GM19240 (cell line): ENCODE data around the gene RAB35.
A peak's percentile ranks its signal among the peaks of the same experiment; 100 is the strongest.

Source experiments
- DNase-seq: peaks from one replicate; pipeline ENCODE4 v3.0.0; 2011; ENCODE audit warnings: low spot score; ENCODE audit not compliant: insufficient read length

Gene RAB35

DNA sequence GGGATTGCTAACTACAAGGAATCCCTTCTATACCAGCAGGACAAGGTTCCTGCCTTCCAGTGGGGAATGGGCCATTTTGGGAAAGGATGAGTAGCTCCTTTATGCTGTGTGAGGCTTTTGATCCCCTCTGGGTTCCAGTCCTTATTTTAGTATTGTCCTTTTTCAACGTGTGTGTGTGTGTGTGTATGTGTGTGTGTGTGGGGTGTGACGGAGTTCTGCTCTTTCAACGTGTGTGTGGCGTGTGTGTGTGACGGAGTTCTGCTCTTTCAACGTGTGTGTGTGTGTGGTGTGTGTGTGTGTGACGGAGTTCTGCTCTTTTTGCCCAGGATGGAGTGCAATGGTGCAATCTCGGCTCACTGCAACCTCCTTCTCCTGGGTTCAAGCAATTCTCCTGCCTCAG is 27.4 kb downstream of the RAB35 start:
- DNase-seq = no peak

DNA sequence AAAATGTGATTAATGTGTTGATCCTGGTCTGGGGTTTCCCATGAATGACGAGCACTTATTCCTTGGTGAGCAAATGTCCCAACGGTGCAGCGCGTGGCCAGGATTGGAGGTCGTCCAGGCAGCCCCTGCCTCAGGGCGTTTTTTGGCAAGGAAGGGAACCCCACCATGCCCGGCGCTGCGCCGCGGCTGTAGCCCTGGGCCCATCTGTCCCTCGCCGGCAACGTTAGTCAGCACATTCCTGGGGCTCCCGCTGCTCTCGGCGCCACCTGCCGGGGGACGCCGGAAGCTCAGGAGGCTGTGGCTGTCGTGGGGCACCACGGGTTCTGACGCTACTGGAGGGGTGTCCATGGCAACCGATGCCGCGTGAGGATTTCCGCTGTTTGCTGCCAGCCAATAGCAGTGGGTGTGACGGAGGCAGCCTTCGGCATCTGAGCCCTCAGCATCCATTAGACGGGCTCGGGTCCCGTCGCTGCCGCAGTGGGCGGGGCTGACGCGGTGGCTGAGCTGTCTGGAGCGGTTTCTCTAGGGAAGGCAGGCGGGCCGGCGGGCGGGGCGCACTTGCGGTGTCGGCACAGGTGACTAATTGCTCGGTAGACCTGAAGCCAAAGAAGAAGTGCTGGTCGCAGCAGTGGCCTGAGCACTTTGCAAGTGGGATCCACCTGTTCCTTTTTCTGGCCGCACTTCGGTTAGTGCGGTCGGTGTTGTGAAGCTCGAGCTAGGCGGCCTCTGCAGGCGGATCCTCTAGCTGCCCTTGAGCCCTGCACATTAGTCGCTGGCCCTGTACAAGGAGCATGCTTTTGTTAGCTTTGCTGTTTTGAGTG is 29.5 kb downstream of the RAB35 start:
- DNase-seq = peak; percentile 100

DNA sequence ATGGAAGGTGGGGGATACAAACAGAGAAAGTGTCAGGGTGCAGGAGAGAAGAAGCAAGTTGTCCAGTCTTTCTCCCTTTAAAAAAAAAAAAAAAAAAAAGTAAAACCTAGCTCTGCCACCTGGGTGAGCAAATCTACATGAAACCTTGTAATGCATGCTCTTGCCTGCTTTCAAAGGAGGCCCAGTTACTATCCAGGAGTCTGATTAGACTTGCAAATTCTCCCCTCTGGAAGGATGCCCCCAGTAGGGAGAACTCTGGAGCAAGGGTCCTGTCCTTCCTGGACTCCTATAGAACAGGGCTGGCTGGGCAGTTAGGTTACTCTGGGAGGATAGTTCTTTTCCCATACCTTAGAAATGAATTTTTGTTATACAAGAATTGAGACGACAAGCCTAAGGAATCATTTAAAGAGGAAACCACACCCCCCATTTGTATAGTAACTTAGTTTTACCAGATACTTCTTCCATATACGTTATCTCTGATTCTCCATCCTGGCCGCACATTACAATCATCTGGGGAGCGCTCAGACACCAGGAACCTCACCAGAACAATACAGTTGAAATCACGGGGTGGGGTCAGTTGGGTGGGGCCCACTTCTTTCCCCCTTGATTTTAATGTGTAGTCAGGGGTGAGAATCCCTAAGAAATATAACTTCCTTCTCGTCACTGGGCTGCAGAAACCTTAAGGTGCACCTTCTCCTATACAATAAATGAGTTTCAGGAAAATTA is 30.5 kb downstream of the RAB35 start:
- DNase-seq = no peak

DNA sequence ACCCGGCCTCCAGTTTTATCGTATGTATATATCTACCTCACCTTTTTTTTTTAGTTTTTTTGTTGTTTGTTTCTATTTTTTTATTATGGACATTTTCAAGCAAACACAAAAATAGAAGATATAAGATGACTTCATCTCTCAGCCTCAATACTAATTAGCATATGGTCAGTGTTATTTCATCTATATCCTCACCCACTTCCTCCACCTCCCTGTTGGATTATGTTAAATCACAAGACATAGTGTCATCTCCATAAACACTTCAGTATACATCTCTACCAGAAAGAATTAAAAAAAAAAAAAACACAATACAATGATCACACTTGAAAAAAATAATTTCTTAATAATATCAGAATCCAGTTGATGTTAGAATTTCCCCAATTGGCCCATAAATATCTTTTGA is 34.9 kb downstream of the RAB35 start:
- DNase-seq = no peak

DNA sequence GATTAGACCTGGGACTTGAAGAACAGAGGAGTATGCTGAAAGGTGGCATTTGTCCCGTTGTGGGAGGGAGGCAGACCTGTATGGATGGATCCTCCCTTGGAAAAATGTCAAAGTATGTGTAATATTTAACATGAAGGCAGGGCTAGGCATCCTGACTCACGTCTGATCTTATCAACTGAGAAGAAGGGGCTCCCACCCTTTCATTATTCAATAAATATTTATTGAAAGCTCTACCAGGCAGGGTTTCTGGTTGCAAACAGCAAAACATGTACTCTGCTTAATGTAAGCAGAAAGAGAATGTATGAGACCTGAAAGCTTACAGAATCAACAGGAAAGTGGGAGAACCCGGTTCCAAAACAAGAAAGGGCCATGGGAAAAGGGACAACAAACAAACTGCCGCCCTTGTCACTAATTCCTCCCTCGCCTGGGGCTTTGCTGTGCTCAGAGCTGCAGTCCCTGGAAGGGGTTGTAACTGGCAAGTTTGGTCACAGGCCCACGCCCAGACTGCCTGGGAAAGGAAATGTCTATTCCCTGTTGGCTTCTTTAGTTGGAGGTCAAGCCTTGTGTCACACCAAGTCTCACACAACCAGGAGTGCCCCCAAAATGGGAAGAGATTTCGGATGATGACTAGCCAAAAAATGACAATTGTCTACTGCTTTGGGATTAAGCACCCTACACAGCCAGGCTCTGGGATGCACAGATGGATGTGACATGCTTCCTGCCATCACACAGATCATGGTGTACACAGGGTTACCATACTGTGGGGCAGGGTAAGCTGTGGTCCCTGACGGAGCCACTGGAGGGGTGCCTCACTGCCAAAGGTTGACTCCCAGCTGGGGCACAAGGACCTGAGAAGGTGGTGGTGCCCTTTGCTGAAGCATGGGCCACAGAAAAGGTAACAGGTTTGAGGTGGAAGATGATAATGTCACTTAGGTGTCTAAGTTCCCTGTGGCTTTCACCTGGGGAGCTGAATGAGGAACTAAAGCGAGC is 36.8 kb downstream of the RAB35 start:
- no peak for DNase-seq

DNA sequence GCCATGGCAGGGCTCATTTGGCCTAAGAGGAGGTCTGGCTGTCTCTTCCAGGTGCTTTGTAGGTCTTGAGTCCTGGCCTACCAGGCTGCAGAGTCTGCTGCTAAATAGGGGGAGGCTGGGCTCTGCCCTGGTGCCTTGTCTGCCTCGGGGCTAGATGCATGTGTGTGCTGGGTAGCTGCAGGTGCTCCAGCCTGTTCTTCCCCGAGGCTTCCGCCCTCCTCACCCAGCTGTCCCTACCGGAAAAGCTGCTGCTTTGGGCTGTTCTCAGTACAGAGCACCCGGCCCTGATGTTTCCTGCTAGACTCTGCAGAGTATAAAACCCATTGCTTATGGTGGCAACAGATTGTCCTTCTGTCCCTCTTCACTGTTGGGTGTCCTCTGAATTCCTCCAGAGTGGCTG is 37.7 kb downstream of the RAB35 start:
- no peak for DNase-seq

DNA sequence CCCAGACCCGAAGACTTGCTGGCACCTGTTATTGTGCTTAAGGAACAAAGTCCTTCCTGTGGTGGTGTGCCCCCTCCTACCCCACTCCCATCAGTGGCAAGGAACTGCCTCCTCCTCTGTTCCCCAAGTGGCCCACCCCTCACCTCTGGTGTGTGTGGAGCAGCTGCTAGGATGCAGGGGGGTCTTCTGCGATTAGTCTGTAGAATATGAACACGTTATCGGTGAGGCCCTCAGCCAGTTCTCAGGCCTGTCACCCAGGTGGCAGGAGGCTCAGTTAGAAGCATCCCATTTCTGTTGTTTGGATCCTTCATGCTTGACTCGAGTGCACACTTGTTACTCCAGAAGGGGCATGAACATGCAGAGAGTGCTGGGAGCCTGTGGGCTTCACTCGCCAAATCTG is 39.3 kb downstream of the RAB35 start:
- DNase-seq = no peak

DNA sequence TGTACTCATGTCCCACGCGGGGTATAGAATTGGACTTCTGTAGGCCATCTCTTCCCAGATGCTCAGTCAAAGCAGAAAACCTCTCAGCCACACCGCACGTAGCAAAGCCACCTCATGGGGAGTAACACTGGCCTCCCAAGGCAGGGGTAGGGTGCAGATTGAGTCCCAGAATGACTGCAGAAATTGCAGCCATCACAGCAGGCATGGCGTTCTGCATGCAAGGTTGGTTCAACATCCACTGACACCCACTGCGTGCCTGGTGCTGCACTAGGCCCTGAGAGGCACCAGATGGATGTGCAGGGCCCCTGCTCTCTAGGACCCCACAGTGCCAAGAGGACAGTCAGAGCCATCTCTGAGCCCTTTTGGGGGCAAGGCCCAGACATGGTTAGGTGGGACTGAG is 39.9 kb downstream of the RAB35 start:
- no peak for DNase-seq

DNA sequence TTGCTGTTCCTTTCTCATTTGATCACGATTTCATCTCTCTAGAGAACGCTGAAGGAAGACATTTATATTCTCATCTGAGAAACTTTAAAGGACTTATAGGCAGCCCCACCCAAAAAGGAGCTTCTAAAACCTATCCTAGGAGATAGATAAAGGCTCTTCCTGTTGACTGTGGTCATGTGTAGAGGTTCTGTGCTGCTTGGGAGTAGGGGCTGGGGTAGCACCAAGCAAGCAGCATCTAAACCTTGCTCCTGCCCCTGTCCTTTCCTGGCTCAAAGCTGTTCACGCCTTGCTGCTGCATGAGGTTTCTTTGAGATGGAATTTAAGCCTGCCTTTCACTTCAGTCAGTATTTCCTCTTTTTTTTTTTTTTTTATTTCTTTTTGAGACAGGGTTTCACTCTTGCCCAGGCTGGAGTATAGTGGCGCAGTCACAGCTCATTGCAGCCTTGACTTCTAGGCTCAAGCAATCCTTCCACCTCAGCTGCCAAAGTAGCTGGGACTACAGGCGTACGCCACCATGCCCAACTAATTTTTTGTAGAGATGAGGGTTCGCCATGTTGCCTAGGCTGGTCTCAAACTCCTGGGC is 41.4 kb downstream of the RAB35 start:
- DNase-seq = no peak

DNA sequence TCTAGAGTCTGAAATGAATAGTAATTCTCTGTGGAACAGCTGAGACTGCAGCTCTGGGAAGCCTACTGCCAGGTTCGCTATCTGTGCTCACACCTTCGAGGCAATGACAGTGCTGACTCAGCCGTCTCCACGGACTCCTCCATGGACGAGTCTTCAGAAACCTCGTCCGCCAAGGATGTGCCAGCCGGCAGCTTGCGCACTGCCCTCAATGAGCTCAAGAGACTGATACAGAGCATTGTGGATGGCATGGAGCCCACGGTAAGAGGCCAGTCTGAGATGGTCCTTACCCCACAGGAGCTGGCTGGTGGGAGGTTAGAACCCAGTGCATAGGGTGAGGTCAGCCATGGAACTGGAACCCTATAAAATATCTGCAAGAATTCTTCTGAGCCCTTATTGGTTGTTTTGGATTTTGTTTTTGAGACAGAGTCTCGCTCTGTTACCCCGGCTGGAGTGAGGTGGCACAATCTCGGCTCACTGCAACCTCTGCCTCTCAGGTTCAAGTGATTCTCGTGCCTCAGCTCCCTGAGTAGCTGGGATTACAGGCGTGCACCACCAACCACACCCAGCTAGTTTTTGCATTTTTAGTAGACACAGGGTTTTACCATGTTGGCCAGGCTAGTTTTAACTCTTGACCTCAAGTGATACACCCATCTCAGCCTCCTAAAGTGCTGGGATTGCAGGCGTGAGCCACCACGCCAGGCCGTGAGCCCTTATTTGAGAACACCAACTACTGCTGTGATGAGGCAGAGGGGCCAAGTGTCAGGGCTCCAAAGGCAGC is 43.9 kb downstream of the RAB35 start:
- DNase-seq = no peak

DNA sequence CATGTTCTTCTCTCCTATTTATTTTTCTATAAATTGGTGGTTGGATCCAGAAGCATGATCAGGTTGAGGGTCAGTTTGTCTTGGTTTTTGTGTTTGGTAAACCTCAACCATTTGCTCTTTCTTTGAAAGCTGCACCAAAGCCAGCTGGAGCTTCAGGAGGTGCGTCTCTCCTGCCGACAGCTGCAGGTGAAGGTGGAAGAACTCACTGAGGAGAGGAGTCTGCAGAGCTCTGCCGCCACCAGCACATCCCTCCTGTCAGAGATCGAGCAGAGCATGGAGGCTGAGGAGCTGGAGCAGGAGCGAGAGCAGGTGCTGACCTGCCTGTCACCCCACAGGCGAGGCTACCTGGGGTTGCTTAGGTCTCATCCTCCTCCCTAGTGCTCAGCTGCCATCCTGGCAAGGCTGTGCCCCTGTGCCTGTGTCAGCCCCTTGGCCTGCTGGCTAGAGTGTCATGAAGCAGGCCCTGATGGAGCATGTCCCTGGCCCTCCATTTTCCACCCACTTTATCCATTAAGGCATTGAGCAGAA is 45.0 kb downstream of the RAB35 start:
- DNase-seq = no peak

DNA sequence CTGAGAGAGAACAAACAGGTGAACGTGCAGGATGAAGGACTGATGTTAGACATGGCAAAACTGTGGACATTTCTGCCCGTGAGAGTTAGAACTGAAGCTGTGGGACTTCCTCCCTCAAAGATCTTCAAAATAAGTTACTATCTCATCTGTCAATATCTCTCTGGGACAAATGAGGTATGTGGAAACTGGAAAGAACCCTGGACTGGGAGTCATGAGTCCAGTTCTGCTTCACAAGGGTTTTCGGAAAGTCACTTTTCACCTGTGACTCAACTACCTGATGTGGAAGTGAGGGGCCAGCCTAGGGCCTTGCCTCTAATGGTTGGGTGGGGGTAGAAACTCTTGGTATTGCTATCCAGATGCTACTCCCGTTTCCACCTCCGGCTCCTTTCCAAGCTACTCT is 47.3 kb downstream of the RAB35 start:
- DNase-seq = no peak

DNA sequence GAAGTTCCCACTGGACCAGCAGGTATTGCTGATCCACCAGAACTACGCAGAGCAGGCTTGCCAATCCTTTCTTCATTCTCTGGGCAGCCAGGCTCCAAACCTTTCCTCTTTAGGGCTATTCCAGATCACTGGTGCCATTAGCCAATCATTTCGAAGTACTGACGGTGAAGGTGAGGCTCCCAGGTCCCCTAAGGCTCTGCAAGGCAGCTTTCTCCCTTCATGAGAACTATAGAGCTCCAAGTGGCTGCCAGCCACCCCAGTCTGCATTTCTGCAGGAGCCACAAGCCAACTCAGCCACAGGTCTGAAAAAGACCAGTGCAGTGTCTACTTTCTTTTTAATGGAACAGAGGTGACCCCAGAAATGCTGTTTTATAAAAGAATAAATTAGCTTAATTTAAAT is 48.7 kb downstream of the RAB35 start:
- DNase-seq = no peak

DNA sequence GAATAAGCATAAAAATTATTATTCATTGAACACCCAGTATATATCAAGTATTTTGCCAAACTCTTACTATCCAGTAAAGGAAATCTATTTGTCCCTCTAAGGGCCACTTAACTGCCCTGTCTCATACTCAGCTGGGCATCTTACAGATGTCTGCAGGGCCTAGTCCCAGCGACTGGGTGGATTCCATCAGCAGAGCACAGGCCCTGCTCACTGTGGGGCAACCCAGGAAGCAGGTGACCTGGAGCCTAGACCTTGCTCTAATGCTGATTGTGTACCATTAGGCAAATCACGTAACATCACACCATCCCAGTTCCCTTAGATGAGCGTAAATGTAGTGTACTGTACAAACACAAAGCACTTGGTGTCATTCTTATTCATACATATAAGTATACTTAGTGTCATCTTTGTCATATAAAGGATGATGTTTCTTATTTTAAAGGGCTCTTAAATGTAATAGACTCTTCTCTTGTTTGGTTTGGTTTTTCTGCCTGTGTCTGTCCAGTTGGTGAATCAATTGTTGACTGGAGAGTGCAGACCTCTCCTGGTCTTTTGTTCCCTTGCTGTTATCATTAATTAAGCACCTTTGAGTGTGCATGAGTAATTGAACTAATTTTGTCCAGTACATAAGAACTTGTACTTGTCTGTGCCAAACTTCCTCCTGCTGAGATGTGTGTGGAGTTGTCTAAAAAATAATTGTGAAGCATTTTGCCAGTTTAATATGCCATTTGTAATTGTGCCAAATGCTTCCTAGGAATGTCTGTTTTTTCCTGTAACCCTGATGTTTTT is 49.3 kb downstream of the RAB35 start:
- DNase-seq = no peak

DNA sequence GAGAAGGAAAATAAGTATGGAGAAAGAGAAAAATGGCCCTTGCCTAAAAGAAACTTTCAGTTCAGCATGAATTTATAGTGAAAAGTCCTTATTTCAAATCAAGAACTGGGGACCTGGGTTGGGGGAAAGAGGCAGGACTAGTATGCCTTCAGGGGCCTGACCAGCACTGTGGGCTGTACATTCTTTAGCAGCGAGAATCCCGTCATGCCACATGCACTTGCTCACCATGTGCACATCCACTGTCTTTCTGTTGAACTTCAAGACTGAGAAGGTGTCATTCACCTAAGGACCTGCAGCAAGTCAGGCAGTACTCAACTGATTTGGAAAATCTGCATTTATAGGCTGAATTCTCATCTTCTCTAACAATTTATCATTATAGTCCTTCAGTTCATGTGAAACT is 50.2 kb downstream of the RAB35 start:
- DNase-seq = no peak

DNA sequence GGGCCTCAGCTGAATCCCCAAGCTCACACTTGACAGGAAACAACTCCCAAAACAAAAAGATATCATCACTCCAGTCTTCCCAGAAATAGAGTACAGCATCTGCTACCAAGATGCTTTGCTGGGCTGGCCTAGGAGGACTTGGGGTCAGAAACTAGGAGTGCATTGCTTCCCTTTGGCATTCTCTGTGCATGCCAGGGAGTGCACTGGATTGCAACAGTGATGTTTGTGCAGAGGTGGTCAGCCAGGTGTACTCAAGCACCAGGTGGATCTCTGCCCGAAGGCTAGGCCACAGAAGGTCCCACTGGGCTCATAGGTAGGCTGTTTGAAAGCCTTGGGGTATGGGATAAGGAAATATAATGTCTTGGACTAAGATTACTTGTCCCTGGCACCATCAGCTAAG is 51.1 kb downstream of the RAB35 start:
- no peak for DNase-seq

DNA sequence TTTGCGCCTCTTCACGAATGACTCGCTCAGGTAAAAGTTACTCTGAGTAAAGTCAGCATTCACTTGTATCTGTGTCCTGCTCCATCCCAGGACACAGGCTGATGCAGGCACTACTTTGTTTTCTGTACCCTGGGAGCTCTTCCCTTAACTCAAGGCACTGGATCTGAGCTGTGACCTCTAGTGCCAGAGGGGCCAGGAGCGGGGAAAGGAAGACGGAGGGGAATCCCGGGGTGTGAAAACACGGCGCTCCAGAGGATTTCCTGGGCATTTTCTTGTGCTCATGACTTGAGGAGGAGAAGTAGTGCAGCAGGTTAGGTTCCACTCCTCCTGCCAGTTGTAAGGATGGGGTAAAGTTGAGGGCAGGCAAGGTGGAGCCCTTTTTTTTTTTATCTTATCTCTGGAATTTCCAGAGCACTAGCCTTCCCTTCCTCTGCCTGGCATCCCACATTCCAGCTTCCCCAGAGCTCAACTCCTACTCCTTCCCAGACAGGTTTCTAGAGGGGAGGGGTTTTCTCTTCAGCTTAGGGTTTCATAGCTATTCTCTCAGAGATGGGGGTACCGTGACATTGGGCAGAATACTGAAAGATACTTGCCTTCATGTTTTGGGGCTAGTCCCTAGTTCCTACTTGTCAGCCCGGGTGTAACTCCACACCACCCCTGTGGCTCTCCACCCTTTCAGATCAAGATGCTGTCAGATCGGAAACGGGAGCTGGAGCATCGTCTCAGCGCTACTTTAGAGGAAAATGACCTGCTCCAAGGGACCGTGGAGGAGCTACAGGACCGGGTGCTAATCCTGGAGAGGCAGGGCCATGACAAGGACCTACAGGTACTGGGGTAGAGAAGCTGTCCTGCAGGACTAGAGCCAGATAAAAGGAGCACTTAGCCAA is 52.3 kb downstream of the RAB35 start:
- no peak for DNase-seq

DNA sequence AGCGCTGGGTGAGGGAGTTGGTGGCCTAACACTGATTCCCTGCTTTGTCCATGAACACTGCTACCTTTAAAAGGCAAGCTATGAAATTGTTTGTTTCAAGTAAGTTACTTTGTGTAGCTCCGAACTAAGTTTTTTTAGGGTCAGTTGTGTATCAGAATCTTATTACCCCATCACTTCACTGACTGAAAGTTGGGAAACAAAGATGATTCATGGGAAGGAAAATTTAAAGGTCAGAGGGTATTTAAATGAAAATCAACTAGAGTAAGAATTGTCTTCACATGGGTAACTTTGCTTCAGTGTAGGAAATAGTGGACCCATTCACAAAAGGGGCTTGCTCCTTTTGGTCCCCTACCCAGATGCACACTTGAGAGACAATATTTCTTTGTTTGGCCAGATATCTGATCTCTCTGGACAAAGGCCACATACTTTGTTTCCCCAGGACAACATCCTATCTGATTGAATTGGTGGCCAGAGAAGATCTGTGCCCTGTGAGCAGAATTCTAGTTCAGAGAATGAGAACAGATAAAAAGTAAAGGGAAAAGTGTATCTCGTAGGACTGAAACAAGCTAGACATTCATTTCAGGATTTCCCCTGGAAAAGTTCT is 53.5 kb downstream of the RAB35 start:
- DNase-seq = no peak
